NCI-H187 (cell line): Measurements from ENCODE around the gene P3H2.

Source experiments
- DNase-seq, 2 experiments: peaks; one replicate each; lab custom pipeline; 2025; lab: John Stamatoyannopoulos, UW

The P3H2 gene

DNA sequence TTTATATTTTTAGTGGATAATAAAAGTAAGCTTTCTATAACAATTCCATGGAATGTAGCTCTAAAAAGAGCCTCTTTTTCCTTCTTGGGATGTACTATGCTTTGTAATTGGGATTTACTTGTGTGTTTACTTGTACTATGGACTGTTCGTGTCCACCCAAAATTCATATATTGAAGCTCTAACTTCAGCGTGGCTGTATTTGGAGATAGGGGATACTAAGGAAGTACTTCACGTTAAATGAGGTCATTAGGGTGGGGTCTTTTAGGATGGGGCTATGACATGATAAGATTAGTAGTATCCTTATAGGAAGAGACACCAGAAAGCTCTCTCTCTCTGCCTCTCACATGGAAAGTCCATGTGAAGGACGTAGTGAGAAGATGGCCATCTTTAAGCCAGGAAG, 64.9 kb downstream of the P3H2 start:
- no peak for DNase-seq

- no peak for DNase-seq
These were observed 66.6 kb downstream of the P3H2 start for GRCh38 chr3:190053919-190054672.

DNA sequence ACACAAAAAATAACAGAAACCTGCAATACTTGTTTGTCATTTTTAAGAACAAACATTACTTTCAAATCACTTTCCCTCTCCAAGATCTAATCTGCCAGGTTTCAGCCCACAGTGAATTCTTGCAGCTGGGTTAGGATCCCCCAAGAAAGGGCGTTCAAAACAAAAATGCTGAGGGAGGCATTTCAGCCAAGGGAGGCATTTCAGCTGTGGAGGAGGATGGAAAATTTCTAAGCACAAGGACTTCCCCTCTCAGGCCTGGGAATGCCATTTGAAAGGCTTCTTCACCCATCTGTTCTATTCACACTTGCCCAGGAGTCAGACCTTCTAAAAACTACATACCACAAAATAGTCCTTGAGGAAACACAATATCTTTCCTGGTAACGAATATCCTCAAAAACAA, 69.1 kb downstream of the P3H2 start:
- no peak for DNase-seq

DNA sequence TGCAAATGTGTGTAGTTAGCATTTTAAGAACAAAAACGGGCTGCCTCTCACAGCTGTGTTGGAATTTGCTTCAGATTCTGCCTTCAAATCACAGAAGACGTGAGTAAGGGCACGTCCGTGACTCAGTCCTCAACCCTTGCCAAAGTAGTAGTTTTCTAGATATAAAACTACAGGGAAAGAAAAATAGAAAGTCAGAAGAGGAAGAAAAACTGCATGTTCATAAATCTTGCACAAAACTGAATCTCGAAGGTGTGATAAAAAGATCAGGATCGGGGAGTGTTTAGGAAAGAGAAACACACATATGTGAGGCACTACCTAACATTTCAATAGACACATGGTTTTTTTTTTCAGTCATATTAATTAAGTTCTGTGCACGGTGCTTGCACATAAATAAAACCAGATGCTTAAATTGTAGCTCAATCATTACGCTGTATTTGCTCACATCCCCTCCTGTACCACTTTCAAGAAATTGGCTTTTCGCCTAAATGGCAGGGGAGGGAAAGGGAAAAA, 71.7 kb downstream of the P3H2 start:
- no peak for DNase-seq

DNA sequence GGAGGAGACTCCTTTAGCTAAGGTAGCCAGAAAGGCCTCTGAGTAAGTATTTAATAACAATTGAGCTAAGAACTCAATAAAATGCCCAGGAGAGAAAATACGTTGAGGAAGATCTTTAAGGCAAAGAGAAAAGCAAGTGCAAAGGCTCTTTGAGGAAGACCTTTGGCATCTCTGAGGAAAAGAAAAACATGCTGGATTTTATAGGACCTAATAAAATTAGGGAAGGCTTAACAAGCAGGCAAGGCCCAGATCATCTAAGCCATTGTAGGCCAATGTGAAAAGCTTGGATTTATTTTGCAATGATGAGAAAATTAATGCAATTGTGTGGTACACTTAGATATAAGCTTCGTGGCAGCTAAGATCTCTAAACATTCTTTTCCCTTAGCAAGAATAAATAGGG, 75.7 kb downstream of the P3H2 start:
- DNase-seq = no peak

DNA sequence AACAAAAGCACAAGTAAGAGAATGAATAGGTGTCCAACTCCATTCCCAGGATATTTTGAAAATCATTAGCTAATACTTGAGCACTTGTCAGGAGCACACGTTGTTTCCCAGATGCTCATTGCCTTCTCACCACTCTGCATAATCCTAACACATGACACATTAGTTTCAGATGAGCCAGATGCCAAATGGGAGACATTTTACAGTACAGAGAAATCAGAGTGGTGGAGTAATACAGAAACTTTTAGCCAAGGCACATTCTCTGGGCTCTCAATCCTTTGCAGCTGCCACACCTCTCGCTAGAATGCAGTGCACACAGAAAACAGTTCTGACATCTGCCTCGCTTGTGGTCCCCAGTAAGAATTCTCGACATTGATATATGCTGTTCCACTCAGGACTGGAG, 76.6 kb downstream of the P3H2 start:
- no peak for DNase-seq

GRCh38 chr3:190043741-190044140, 77.0 kb downstream of the P3H2 start:
- no peak for DNase-seq

DNA sequence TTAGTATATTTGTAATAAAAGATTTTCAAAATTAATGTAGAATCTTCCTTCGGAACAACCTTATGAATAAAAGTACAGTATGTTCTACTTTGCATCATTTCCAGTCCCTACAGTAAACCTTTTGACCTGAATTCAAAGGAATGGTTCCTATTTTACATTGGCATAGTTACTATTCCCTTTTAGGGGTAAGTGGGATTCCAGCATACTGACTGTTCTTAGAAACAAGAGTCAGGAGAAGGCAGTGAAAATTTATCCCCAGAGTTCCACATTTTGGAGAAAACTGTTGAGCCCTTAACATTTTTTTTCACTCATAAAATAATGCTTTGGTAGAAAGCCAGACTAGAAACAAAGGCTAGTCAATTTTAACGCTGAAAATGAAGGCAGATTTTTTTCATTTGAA, 78.1 kb downstream of the P3H2 start:
- no peak for DNase-seq

GRCh38 chr3:190041333-190042041, 79.2 kb downstream of the P3H2 start:
- no peak for DNase-seq

DNA sequence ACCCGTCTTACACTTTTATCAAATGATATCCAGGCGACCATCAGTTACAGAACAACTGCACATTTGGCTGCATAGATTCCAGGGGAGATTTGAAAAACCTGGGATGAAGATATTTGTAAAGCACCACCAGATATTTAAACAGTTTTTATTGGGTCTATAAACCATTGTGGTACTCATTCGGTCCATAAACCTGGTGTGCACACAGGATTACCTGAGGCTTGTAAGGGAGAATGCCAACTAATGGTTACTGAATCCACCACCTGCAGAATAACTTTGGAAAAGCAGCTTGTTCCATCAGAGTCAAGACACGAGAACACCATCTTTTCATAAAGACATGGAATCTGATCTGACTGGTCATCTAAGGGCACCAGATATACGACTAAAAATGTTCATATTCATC, 80.6 kb downstream of the P3H2 start:
- DNase-seq = no peak

GRCh38 chr3:190038050-190038933, 82.4 kb downstream of the P3H2 start:
- no peak for DNase-seq

DNA sequence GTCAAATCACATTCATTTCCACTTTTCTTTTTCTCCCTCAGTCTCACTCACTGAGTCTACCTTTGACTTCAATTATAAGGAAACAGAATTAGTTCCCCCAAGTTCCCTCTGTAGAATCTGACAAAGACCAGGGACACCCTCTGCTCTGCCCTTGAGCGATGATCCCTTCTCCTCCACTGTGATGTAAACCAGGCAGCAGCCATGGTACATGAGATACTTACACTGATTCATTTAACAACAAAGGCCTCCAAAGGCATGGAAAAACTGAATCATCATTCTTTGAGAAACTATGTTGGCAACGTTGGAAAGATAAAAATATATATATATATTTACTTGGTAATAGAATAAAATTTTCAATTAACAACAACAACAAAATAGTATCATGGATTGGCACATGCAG, 84.1 kb downstream of the P3H2 start:
- no peak for DNase-seq

- no peak for DNase-seq
These were observed 86.3 kb downstream of the P3H2 start for GRCh38 chr3:190034446-190034845.

GRCh38 chr3:190032923-190033322, 87.8 kb downstream of the P3H2 start:
- DNase-seq = no peak

GRCh38 chr3:190031887-190032752, 88.6 kb downstream of the P3H2 start:
- DNase-seq = no peak

GRCh38 chr3:190027116-190027515, 93.6 kb downstream of the P3H2 start:
- no peak for DNase-seq

GRCh38 chr3:190026154-190026553, 94.5 kb downstream of the P3H2 start:
- DNase-seq = no peak

- no peak for DNase-seq
These were observed 95.8 kb downstream of the P3H2 start for GRCh38 chr3:190024912-190025311.

GRCh38 chr3:190019844-190020243, 100.9 kb downstream of the P3H2 start:
- DNase-seq = no peak

DNA sequence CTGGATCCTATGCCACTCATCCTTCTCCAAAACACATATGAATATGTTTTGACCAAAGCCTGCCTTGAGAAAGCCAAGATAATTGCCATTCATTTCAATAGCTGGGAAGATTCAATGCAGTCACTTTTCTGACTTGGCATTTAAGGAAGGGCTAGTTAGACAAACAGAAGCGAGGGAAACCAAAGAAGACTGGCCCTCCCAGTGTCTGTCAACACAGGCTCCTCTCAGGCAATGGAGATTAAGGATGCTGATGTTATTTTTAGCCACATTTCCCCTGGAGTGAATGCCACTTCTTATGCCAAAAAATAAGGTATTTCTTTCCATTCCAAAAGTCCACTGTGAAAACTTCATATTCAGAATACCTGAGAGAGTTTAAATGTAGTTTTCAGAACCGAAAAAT, 101.7 kb downstream of the P3H2 start:
- no peak for DNase-seq

DNA sequence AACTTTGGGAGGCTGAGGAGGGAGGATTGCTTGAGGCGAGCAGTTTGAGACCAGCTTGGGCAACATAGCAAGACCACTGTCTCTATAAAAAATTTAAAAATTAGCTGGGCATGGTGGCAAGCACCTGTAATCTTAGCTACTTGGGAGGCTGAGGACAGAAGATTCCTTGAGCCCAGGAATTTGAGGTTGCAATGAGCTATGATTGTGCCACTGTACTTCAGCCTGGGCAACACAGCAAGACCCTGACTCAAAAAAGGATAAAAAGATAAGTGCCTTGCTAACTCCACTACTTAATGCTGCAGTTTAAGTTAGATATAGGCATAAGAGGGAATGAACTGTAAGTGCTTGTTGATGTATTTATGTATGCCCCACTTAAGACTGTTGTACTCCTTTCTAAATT, 102.2 kb downstream of the P3H2 start:
- no peak for DNase-seq
